Pancreas (tissue), 10 donors: Measurements from ENCODE around the gene ADAT3. TPM values are rescaled to one million over a fixed set of nuclear protein-coding genes. Genes with fewer than 3 reads are reported as not detected.

Source experiments
- ATAC-seq, 4 donors: fragments of 200-7000 bp; cut with Tn5 transposase; one replicate each; pipeline versions ENCODE4 v1.8.0 to v1.9.1; 2020; ENCODE audit warnings: mild to moderate bottlenecking in 4 of 4, moderate library complexity in 4 of 4
- DNase-seq, 6 donors: peaks; one replicate each; pipeline ENCODE4 v3.0.0-alpha.2; 2020
- FAIRE-seq: peaks from 2 replicates; lab custom pipeline; 2012; peaks lifted over from hg19 to GRCh38; lab: Jason Lieb, UNC
- H3K27ac ChIP-seq, 4 donors: fragments of 200-600 bp; sonication (generic); 1 replicate in 3 of 4; 2 replicates in 1 of 4; pipeline versions ENCODE4 v1.5.0 to v1.8.0; 2020
- H3K27me3 ChIP-seq, 4 donors: fragments of 200-600 bp; one replicate each; pipeline ENCODE4 v1.8.0; 2021
- H3K36me3 ChIP-seq, 3 donors: fragments of 200-600 bp; sonication (generic) in 1 of 3; one replicate each; pipeline versions ENCODE4 v1.5.0 to v1.8.0; 2020 to 2021
- H3K4me1 ChIP-seq, 3 donors: fragments of 200-600 bp; one replicate each; pipeline ENCODE4 v1.8.0; 2021
- H3K4me3 ChIP-seq, 4 donors: fragments of 200-600 bp; sonication (generic) in 2 of 4; one replicate each; pipeline versions ENCODE4 v1.5.0 to v1.8.0; 2020 to 2021
- H3K9me3 ChIP-seq, 4 donors: fragments of 200-600 bp; one replicate each; pipeline ENCODE4 v1.8.0; 2021
- WGBS, 2 donors: extraction: QIAGEN DNeasy Blood & Tissue Kit; methylation state at CpG; one replicate each; pipeline ENCODE4 v1.1.7; 2013; 5-methylcytosine and 5-hydroxymethylcytosine counted together
- intact Hi-C, 3 donors: fragments of 100-400 bp; cut with DNase I; formaldehyde crosslinking; loops; one replicate each; pipeline versions ENCODE4 v1.11.1 to v1.14.2; 2022
- polyA plus RNA-seq, 2 donors: library from polyadenylated mRNA; stranded (reverse); fragments of 200-250 nt; gene quantifications; one replicate each; pipeline ENCODE4 v1.2.3, GENCODE V29; 2013
- total RNA-seq, 6 donors: library from RNA; stranded (reverse); fragmentation: NEBNext Ultra II Directional in 4 of 6; extraction: Animal tissue kit (Norgen Biotek cat#: 25700) in 4 of 6; gene quantifications; one replicate each; pipeline versions ENCODE4 v1.2.1 to v1.2.4, GENCODE V29; 2021 to 2023
- TF ChIP-seq, protein P1 (sequence below), 4 donors: fragments of 200-600 bp; sonication (generic) in 3 of 4; IDR thresholded peaks; one replicate each; pipeline versions ENCODE4 v1.5.0 to v1.8.0; 2021; ENCODE audit warnings: antibody characterized with exemption in 4 of 4
- donor health status: healthy with polysubstance abuse.
- donor health status: DM: no; HTN: no; CAD: no; lungs with moderate emphysema.
- donor health status: DM: no; HTN: no; CAD: no.
- donor health status: control.
- donor health status: control.
- donor health status: Bipolar disorder and iron deficiency.
- donor health status: DM: yes; HTN: yes; CAD: no.
- donor health status: DM: no; HTN: no; CAD: no.
- donor health status: DM: no; HTN: no; CAD: no.
- donor health status: DM: yes; HTN: yes; CAD: no.

Gene ADAT3
- total and polyA plus RNA-seq, 8 donors, result 2.0 to 10.1 (median 5.0) TPM

DNA sequence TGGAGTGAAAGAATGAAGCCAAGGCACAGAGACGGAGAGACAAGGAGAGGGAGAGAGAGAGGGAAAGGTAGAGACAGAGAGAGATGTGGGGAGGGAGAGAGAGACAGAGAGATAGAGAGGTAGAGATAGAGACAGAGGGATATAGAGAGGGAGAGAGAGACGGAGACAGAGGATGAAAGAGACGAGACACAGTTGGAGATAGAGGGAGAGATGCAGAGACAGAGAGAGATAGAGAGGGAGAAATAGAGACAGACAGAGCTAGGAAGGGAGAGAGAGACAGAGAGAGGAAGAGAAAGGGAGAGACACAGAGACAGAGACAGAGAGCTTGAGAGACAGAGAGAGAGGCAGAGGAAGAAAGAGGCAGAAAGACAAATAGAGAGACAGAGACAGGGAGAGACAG lies 31.2 kb downstream of the ADAT3 start:
- no peaks in the 10 kb centered on the region for H3K27me3 ChIP-seq
- no peak for FAIRE-seq
- peaks cover 0 to 5% (median 0%) of the 10 kb centered on the region in 3 donors for H3K4me1 ChIP-seq
- no peak for ATAC-seq
- no peaks in the 10 kb centered on the region for H3K36me3 ChIP-seq
- TF ChIP-seq, protein P1, sequence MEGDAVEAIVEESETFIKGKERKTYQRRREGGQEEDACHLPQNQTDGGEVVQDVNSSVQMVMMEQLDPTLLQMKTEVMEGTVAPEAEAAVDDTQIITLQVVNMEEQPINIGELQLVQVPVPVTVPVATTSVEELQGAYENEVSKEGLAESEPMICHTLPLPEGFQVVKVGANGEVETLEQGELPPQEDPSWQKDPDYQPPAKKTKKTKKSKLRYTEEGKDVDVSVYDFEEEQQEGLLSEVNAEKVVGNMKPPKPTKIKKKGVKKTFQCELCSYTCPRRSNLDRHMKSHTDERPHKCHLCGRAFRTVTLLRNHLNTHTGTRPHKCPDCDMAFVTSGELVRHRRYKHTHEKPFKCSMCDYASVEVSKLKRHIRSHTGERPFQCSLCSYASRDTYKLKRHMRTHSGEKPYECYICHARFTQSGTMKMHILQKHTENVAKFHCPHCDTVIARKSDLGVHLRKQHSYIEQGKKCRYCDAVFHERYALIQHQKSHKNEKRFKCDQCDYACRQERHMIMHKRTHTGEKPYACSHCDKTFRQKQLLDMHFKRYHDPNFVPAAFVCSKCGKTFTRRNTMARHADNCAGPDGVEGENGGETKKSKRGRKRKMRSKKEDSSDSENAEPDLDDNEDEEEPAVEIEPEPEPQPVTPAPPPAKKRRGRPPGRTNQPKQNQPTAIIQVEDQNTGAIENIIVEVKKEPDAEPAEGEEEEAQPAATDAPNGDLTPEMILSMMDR (IDR thresholded peaks at IDR 0.05), result no peak
- H3K9me3 ChIP-seq, result no peaks in the 10 kb centered on the region
- no peak for DNase-seq
- WGBS, 2 donors, result 87 to 96% methylated on average over 3 of the region's 3 CpGs
- intact Hi-C loops, result loop anchor here in 1 of 3 donors (10.0 kb wide), 1 partner anchor 128 kb away; no protein-coding TSS in a partner anchor
- no peak overlapping the region for H3K27ac ChIP-seq
- no peak overlapping the region for H3K4me3 ChIP-seq

DNA sequence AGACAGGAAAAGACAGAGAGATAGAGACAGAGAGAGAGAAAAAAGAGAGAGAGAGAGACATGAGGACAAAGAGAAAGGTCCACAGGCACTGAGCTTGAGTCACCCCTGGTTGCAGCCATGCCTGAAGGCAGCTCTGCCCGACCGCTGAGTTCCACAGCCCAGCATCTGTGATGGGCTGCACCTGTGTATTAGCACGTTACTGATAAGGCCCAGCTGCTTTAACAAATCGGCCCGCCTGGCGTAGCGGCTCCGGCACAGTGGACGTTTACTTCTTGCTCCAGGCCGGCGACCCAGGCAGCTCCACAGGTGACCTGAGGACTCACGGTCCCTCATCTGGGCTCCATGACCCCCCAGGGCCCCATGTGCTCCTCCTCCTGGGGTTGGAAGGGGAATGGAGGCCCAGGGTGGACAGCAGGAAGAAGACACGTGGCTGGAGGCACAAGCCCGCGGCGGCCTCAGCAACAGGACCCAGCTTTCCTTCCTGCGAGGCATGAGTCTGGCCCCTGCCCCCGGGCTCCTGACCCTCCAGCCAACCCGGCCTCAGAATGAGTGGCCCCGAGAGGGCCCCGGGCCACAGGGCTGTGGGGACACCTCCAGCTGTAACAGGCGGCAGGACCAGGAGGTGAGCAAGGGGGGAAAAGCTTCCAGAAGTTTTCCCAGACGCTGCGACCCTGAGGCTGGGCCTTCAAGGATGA lies 31.9 kb downstream of the ADAT3 start:
- Histone ChIP-seq H3K27me3 (no peaks in the 10 kb centered on the region), H3K4me3 (no peak overlapping the region), H3K4me1 (peaks cover 0 to 5% (median 0%) of the 10 kb centered on the region in 3 donors), H3K9me3 (no peaks in the 10 kb centered on the region), H3K36me3 (no peaks in the 10 kb centered on the region), H3K27ac (no peak overlapping the region)
- WGBS, 2 donors, result 86 to 88% methylated on average over 24 of the region's 24 CpGs
- TF ChIP-seq, protein P1 (IDR thresholded peaks at IDR 0.05), result no peak
- intact Hi-C loops, result loop anchor here in 1 of 3 donors (10.0 kb wide), 1 partner anchor 128 kb away; no protein-coding TSS in a partner anchor
- no peak for ATAC-seq
- no peak for FAIRE-seq
- no peak for DNase-seq

DNA sequence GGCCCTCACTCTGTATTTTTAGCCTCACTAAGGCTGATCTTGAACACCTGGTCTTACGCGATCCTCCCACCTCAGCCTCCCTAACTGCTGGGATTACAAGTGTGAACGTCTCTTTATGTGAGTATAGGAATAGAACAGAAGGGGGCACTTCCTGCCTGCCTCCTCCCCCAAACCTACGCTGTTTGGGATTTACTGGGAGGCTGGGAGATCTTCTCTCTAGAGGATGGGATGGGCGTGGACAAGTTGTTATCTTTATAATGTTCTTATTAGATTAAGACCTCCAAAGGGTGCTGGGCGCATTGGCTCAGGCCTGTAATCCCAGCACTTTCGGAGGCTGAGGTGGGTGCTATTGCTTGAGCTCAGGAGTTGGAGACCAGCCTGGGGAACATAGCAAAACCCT lies 32.9 kb downstream of the ADAT3 start:
- FAIRE-seq (no peak), DNase-seq (no peak), ATAC-seq (no peak)
- H3K36me3 ChIP-seq, result no peaks in the 10 kb centered on the region
- no peaks in the 10 kb centered on the region for H3K9me3 ChIP-seq
- intact Hi-C loops, result loop anchor here in 1 of 3 donors (10.0 kb wide), 1 partner anchor 127 kb away; no protein-coding TSS in a partner anchor
- TF ChIP-seq, protein P1 (IDR thresholded peaks at IDR 0.05), result no peak
- no peak overlapping the region for H3K4me3 ChIP-seq
- no peaks in the 10 kb centered on the region for H3K27me3 ChIP-seq
- no peak overlapping the region for H3K27ac ChIP-seq
- peaks cover 0 to 10% (median 5%) of the 10 kb centered on the region in 3 donors for H3K4me1 ChIP-seq
- 74 to 85% methylated on average over 7 of the region's 7 CpGs for WGBS, 2 donors

DNA sequence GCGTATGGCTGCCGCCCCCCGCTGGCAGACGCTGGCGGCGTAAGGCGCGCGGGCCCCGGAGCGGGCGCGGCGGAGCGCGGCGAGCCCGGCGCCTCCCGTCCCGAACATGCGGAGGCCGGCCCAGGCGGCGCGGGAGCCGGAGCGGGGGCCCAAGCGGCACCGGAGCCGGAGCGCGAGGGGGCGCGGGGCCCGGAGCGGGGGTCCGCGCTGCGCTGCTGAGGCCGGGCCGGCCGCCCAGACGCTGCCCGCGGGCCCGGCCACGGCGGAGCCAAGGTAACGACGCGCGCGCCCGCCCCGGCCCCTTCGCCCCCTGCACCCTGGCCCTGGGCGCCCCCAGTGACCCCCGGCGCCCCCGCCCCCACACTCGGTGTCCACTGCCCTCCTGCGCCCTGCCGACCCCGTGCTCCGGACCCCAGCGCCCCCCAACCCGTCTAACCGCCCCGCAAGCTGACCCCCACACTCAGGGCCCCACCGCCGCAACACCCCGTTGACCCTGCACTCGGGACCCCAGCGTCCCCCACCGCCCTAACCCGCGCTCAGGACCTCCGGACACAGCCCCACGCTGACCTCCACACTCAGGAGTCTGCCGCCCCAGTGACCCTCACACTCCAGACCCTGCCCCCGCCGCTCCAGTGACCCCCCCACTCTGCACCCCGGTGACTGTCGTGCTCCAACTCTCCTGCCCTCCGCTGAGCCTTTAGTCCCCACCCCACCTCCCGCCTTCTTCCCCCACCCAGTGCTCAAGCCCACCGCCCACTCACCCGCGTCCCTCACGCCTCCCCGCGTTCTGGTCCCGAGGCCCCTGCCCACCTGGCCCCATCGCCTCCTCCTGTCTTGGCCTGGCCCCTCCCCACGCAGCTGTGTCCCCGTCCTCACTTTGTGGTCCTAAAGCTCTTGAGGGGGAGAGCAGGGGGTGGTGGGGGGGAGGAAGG lies 36.2 kb downstream of the ADAT3 start, which contains the start of gene CSNK1G2:
Gene CSNK1G2, plus strand, starts transcription at position 27 of the 932 bp plus-strand sequence. CDS start 28,601 bp downstream, outside the sequence.
- Histone ChIP-seq H3K4me3 (peak within 1 kb of the TSS; percentile 67 to 94 (median 82)), H3K9me3 (no peaks in the 10 kb centered on the region), H3K4me1 (peaks cover 0 to 10% (median 8%) of the 10 kb centered on the region in 3 donors), H3K36me3 (no peaks in the 10 kb centered on the region), H3K27ac (peak within 1 kb of the TSS; percentile 91 to 95 (median 94)), H3K27me3 (no peaks in the 10 kb centered on the region)
- WGBS, 2 donors, result 1% methylated on average over 22 to 97 of the region's 97 CpGs
- FAIRE-seq (no peak), ATAC-seq (peak; percentile 1 to 9 (median 4)), DNase-seq (peak in 5 of 6 donors; percentile 33 to 83 (median 46))
- intact Hi-C loops, result no loop called here
- TF ChIP-seq, protein P1 (IDR thresholded peaks at IDR 0.05), result no peak
